Posterior cingulate gyrus (tissue), 11 donors: ENCODE results near the gene TNRC18.
A peak's percentile ranks its signal among the peaks of the same experiment; 100 is the strongest.
"Not testable (repeated sequence)": the region's sequence is repeated elsewhere in the genome, so short reads cannot be mapped to it uniquely, and the experiment has no call there.

Source experiments
- DNase-seq, 10 donors: peaks; one replicate each; pipeline versions ENCODE4 v3.0.0 to v3.0.0-alpha.2; 2020 to 2021; ENCODE audit warnings: mixed read lengths in 3 of 10
- intact Hi-C: fragments of 100-400 bp; cut with DNase I; formaldehyde crosslinking; loops from one replicate; pipeline ENCODE4 v1.15.1; 2023

TNRC18 gene, protein sequence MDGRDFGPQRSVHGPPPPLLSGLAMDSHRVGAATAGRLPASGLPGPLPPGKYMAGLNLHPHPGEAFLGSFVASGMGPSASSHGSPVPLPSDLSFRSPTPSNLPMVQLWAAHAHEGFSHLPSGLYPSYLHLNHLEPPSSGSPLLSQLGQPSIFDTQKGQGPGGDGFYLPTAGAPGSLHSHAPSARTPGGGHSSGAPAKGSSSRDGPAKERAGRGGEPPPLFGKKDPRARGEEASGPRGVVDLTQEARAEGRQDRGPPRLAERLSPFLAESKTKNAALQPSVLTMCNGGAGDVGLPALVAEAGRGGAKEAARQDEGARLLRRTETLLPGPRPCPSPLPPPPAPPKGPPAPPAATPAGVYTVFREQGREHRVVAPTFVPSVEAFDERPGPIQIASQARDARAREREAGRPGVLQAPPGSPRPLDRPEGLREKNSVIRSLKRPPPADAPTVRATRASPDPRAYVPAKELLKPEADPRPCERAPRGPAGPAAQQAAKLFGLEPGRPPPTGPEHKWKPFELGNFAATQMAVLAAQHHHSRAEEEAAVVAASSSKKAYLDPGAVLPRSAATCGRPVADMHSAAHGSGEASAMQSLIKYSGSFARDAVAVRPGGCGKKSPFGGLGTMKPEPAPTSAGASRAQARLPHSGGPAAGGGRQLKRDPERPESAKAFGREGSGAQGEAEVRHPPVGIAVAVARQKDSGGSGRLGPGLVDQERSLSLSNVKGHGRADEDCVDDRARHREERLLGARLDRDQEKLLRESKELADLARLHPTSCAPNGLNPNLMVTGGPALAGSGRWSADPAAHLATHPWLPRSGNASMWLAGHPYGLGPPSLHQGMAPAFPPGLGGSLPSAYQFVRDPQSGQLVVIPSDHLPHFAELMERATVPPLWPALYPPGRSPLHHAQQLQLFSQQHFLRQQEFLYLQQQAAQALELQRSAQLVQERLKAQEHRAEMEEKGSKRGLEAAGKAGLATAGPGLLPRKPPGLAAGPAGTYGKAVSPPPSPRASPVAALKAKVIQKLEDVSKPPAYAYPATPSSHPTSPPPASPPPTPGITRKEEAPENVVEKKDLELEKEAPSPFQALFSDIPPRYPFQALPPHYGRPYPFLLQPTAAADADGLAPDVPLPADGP (N-terminal part only)

DNA sequence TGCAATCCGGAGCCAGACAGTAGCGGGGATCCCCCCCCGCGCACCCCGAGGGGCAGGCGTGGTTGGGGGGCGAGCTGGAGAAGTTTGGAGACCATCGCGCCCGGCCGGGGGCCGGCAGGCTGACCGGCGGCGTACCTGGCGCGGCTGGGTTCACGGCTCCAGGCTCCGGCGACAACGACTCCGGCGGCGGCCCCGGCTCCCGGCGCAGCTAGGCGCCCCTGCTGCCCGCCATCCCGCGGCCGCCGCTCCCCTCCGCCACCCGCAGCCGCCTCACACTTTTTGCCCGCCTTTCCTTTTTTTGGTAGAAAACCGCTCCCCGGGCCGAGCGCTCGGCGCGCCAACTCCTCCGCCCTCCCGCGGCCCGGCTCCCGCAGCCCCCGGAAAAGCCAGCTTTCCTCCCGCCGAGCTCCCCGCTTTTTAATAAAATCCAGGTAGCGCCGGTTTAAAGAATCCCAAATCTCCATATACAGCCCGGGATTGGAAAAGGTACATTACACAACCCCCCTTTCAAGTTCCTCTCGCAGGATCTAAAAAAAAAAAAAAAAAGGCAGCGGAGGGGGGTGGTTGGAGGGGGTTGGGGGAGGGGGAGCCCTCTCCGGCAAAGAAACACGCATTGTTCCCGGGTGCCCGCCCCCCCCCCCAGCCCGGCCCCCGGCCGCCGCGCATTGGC lies at the start of gene TNRC18:
TNRC18 (minus strand) TSS at position 529 of the 670 bp plus-strand sequence. CDS start 2,588 bp downstream, outside the sequence.
- peak in 9 of 10 donors; percentile 30 to 90 (median 55) for DNase-seq
- intact Hi-C loops = no loop called here

DNA sequence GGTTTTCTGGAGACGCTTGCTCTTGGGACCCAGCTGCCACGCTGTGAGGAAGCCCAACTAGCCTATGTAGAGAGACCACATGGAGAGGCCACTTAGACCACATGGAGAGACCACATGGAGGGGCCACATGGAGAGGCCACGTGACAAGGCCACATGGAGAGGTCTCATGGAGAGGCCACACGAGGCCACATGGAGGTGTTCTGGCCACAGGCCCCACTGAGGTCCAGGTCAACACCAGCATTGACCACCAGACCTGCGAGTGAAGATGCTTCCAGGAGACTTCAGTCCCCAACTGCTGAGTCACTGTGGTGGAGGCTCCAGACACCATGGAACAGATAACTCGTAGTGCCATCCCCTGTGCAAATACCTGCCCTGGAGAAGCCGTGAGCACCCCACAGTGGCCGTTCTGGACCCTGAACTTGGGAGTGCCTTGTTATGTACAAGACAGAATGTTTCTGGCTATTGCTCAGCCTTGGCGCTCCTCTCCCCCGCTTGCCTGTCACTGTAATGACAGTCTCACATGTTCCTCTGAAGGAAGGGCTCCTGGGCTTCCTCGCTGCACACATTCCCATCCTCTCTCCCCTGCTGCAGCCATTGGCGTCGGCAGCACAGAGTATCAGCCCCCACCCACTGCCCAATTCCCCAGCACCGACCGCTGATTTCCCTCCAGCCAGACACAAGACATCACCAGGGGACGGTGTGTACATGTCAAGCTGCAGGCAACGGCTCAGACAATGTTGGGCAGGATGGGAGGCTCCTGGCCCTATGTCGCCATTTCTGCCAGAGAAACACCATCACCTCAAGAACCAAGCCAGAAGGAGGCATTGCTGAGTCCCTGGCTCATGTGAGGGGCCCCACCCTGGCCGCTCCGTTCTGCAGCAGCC lies 49.0 kb upstream of the TNRC18 start:
- intact Hi-C loops = no loop called here
- peak in 3 of 10 donors; percentile 58 to 88 (median 78) for DNase-seq

DNA sequence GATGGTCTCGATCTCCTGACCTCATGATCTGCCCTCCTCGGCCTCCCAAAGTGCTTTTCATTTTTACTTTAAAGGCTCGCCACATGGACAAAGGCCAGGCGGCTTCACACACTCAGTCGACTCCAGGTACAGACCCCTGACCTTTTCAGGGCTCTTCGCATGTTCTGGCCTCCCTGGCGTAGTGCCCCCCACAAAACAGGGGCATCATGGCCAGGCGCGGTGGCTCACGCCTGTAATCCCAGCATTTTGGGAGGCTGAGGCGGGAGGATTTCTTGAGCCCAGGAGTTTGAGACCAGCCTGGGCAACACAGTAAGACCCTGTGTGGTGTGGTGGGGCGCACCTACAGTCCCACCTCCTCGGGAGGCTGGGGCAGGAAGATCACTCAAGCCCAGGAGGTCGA lies 48.0 kb upstream of the TNRC18 start:
- intact Hi-C loops = not testable (repeated sequence)

DNA sequence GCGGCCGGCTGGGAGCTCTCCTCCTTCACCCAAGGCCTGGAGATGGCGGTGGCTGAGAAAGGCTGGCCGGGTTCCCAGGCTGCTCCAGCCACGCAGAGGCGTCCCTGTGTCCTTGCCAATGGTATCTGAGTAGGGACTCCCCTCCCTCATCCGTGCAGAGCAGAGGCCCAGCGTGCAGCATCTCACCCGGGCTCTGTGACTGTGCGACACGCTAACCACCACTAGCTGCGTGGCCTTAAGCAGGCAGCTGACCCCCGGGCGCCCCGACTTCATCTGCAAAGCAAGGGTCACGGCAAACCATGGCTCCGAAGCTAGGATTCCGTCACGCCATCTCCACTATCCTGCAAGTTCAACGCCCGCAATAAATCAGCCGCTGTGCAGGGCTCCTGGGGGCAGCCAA lies 47.2 kb upstream of the TNRC18 start:
- peak in 8 of 10 donors; percentile 43 to 93 (median 64) for DNase-seq
- intact Hi-C loops = no loop called here

More for the DNA sequence above, 48.0 kb upstream of the TNRC18 start:
- DNase-seq = not testable (repeated sequence)

DNA sequence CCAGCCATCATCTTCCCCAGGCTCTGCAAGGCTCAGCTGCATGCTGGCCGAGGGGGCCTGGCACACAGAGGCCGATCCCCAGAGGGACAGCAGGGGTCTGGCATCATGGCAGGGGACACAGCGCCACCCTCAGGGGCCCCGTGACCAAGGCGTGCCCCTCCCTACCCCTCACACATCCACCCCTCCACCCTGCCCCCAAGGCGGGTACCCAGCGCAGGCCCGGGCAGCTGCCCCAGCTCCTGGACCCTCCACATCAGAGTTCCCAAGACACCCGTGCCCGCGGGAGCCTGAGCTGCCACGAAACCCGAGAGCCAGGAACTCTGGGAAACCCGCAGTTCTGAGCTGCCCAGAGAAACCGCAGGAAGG lies 46.5 kb upstream of the TNRC18 start:
- intact Hi-C loops = no loop called here
- peak in 1 of 10 donors; percentile 73 for DNase-seq

DNA sequence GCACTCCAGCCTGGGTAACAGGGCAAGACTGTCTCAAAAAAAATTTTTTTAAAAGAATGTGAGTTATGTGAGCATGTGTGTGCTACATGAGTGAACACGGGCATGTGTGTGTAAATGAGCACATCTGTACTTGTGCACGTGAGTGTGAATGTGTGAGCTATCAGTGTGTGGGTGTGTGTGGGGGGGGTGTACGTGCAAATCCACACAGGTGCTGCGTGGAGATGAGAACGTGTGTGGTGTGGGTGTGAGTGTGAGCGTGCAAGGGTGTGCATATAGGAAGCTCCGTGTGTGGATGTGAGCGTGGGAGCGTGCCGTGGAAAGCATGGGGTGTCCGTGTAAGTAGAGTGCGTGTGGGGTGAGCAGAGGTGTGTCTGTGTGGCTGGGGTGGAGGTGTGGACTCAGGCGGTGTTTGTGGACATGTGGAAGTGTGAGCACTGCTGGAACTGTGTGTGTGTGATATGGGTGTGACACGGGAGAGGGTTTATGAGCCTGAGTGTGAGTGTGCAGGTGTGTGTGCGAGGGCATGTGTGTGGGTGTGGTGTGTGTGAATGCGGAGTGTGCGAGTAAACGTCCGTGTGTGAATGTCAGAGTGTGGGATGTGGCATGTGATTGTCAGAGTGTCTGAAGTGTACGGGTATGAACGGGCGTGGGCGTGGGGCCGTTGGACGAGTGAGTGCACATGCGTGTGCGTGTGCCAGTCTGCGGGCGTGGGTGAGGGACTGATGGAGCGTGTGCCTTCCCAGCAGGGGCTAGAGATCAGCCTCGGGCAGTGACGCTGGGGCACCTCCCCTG lies 45.9 kb upstream of the TNRC18 start:
- intact Hi-C loops = no loop called here
- peak in 1 of 10 donors; percentile 62 for DNase-seq

DNA sequence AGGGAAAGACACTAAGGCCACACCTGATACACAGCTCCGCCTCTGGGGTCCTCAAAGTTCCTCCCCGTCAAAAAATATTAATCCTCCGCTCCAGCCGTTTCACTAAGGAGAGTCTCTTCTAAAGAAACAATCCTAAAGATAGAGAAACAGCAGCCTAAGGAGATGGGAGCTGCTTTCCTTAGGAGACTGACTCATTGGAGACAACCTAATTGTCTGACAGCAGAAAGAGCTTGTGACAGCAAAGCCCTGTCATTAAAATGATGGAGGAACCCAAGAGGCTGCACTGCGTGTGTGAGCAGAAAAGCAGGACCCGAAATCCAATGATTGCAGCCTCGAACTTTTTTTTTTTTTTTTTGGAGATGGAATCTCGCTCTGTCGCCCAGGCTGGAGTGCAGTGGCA lies 44.0 kb upstream of the TNRC18 start:
- DNase-seq = no peak
- intact Hi-C loops = no loop called here

DNA sequence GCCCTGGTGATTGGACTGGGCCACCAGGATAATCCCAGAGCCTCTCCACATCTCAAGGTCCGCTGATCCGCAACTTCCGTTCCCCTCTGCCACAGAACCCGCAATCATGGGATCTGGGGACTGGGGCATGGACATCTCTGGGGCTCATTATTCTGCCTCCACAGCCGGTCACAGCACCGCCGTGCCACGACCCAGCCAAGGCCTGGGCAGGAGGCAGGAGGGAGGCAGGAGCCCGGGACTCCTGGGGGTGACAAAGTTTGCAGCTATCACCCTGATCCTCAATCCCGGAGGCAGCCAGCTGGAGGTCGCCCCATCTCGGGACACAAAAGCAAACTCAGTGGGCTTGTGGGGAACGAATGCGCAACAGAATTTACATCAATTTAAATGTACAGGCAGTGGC lies 42.9 kb upstream of the TNRC18 start:
- intact Hi-C loops = no loop called here
- no peak for DNase-seq

DNA sequence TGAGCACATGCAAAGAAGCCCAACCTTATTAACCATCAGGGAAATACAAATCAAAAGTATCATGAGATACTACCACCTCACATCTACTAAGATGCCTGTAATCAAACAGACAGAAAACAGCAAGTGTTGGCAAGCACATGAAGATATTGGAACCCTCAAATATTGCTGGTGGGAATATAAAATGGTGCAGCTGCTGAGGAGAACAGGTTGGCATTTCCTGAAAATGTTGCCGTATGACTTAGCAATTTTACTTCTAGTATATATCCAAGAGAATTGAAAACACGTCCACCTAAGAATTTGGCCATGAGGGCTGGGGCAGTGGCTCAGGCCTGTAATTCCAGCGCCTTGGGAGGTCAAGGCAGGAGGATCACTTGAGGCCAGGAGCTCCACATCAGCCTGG lies 39.4 kb upstream of the TNRC18 start:
- intact Hi-C loops = no loop called here
- DNase-seq = no peak

DNA sequence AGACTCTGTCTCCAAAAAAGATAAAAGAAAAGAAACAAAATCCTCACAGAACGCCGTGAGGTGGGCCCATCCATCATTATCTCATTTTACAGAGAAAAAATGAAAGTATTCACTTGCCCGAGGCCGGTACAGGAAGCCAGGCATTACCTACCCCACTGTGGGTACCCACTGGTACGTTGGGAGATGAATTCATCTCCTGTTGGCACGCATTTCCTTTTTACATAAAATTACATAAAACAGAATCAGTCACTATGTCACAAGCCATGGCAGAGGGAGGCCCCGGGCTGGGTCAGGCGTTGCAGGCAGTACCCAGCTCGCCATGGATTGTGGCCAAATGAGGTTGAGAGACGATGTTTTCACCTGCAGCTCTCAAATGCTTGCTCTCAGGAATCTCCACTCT lies 38.6 kb upstream of the TNRC18 start:
- intact Hi-C loops = no loop called here
- DNase-seq = no peak

DNA sequence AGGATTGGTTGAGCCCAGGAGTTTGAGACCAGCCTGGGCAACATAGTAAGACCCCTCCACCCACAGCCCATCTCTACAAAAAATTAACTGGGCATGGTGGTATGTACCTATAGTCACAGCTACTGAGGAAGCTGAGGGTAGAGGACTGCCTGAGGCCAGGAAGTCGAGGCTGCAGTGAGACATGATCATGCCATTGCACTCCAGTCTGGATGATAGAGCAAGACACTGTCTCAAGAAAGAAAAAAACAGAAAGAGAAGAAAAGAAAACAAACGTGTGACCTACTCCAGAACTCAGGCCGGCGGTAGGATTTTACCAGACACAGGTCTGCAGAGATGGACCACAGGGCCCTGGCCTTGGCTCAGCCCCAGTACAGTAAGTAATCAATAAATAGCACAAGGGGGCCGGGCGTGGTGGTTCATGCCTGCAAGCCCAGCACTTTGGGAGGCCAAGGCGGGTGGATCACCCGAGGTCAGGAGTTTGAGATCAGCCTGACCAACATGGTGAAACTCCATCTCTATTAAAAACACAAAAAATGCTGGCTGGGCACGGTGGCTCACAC lies 35.4 kb upstream of the TNRC18 start:
- DNase-seq = no peak
- intact Hi-C loops = no loop called here

DNA sequence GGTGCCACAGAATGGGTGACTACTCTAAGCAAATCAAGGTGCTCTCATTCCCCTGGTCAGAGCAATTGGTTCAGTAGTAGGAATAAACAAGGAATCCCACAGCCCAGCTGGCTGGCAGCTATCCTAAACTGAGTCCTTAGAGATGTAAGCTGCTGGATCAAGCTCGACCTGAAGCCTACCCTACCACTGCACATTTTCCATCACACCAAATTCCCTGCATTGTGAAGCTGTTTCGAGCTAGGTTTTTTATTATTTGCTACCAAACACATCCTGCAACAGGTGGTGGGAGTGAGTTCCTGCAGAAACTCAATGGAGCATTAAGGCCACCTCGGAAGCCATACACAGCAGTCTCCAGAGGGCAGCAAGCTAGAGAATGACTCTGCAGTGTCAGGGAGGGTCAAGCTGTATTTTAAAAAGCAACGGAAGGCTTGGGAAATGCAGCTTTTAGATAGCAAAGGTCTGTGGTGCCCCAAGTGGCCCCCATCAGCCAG lies 33.7 kb upstream of the TNRC18 start:
- no peak for DNase-seq
- intact Hi-C loops = no loop called here

DNA sequence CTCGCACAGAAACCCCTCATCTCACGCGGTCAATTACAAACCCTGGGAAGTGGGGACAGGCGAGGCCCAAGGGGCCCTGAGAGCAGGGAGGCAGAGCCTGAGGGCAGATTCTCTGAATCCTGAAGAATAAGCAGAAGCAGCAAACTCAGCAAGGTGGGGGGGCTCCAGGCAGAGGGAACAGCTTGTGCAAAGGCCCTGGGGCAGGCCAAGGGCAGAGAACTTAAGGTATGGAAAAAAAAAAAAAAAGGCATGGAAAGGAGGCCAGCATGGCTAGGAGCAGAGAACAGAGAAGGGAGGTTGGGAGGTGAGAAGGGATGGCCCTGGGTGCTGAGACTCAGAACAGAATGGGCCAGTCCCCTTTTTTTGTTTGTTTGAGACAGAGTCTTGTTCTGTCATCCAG lies 32.8 kb upstream of the TNRC18 start:
- DNase-seq = no peak
- intact Hi-C loops = no loop called here

DNA sequence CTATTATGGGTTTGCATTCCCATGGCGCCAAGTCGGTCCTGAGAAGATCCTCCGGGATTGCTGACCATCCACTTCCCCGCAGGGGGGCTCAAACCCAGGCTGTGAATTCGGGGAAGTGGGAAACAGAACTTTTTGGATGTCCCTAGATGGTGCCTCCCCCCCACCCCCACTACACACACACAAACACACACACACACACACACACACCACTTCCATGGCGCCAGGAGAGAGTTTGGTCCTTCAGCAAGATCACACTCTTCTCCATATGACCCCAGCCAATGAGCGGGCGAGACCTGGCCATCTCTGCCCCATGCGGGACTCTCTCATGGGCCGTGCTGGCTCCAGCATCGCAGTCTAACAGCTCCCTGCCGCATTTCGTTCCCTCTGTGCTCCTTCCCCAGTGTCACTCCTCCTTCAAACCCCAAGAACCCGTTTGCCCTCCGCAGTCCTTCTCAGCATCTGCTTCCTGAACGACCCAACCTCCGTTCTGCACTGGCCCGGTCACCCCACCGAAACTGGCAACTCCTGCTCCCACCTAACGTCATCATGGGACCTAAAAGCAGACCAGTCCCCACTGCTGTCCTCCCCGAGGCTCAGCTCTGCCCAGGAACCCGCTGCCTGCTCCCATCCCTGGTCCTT lies 32.1 kb upstream of the TNRC18 start:
- intact Hi-C loops = no loop called here
- peak in 1 of 10 donors; percentile 65 for DNase-seq

DNA sequence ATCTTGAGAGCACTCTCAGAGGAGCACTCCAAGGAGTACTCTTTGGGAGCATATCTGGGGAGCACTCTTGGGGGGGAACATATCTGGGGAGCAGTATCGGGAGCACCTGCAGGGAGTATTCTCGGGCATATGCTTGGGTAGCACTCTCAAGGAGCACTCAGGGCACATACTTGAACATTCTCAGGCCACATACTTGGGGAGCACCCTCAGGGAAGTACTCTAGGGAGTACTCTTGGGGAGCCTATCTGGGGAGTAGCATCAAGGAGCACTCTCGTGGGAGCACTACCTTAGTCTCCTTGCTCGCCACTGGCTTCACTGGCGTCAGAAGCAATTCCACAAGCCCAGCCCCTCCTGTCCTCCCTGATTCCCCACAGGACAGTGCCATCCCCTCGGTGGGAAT lies 31.5 kb upstream of the TNRC18 start:
- intact Hi-C loops = no loop called here
- no peak for DNase-seq

DNA sequence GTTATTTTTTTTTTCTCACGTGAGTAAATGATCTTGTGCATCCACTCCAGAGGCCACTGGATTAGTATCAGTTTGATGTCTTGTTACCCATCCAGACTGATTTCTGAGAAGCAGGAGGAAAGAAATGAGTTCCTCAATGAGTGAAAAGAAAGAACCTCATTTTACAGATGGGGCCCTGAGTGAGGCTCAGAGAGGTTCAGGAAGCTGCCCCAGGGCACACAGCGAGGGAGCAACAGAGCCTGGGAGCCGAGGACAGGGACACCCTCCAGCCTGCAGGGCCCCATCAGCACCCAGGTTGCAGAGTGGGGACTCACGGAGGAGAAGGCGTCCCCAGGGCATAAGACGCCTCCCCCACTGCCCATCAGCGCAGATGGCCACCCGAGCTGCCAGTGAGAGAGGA lies 30.9 kb upstream of the TNRC18 start:
- intact Hi-C loops = no loop called here
- DNase-seq = no peak

DNA sequence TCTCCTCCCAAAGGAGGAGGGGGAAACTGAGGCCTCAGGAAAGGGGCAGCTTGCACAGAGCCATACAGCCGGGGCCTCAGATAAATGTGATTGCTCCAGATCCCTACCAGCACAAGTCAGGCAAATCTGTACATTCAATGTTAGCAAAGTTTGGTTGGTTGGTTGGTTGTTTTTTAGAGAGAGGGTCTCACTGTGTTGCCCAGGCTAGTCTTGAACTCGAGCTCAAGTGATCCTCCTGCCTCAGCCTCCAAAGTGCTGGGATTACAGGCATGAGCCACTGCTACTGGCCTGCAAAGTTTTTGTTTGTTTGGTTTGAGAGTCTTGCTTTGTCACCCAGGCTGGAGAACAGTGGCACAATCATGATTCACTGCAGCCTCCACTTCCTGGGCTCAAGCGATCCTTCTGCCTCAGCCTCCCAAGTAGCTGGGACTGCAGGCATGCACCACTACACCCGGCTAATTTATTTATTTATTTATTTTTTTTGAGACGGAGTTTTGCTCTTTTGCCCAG lies 30.0 kb upstream of the TNRC18 start:
- DNase-seq = no peak
- intact Hi-C loops = no loop called here
